Osteoblast (primary cell): Measurements from ENCODE around the gene MMP24. TPM values are rescaled to one million over a fixed set of nuclear protein-coding genes. Genes with fewer than 3 reads are reported as not detected.

ENCODE experiments used
- DNase-seq: peaks from one replicate; pipeline ENCODE4 v3.0.0; 2011; ENCODE audit warnings: low spot score, mixed read lengths; ENCODE audit not compliant: insufficient read length; ENCODE audit errors: missing footprints
- H2AFZ ChIP-seq: 2 replicates; pipeline ENCODE4 v1.6.0; 2011; ENCODE audit warnings: mild to moderate bottlenecking, low read length
- H3K27ac ChIP-seq: 2 replicates; pipeline ENCODE4 v1.5.1; 2011; ENCODE audit warnings: mild to moderate bottlenecking, low read depth, low read length, moderate library complexity
- H3K27me3 ChIP-seq: 2 replicates; pipeline ENCODE4 v1.6.0; 2012; ENCODE audit warnings: mild to moderate bottlenecking, control low read depth, inconsistent platforms, low read length, moderate library complexity; ENCODE audit not compliant: insufficient read depth
- H3K36me3 ChIP-seq: 2 replicates; pipeline ENCODE4 v1.5.1; 2011; ENCODE audit warnings: mild to moderate bottlenecking, low read length, control low read depth, moderate library complexity; ENCODE audit not compliant: insufficient read depth
- H3K4me1 ChIP-seq: 2 replicates; pipeline ENCODE4 v1.5.1; 2011; ENCODE audit warnings: mild to moderate bottlenecking, low read length, control low read depth, moderate library complexity; ENCODE audit not compliant: insufficient read depth
- H3K4me2 ChIP-seq: 2 replicates; pipeline ENCODE4 v1.6.0; 2011; ENCODE audit warnings: mild to moderate bottlenecking, low read length; ENCODE audit not compliant: insufficient read depth
- H3K4me3 ChIP-seq: fragments of 200-600 bp; sonication (generic); 3 replicates; pipeline ENCODE4 v1.5.1; 2012; ENCODE audit warnings: mild to moderate bottlenecking, low read length, inconsistent platforms; ENCODE audit not compliant: insufficient read depth
- H3K79me2 ChIP-seq: 2 replicates; pipeline ENCODE4 v1.6.0; 2012; ENCODE audit warnings: mild to moderate bottlenecking, low read length, control low read depth, inconsistent platforms; ENCODE audit not compliant: insufficient read depth
- H3K9me3 ChIP-seq: 2 replicates; pipeline ENCODE4 v1.5.1; 2011; ENCODE audit warnings: low read depth, low read length, control low read depth
- H4K20me1 ChIP-seq: 2 replicates; pipeline ENCODE4 v1.6.0; 2012; ENCODE audit warnings: mild to moderate bottlenecking, low read length, control low read depth; ENCODE audit not compliant: insufficient read depth
- CTCF ChIP-seq: IDR thresholded peaks from 2 replicates; pipeline ENCODE4 v1.5.1; 2011; ENCODE audit warnings: mild to moderate bottlenecking, low read depth, low read length, moderate library complexity; ENCODE audit errors: extremely low read depth
- total RNA-seq: library from RNA; depleted of rRNA; stranded (reverse); fragments of >200 nt; gene quantifications from 2 replicates; pipeline ENCODE4 v1.2.3, GENCODE V29; 2012

Gene MMP24
- total RNA-seq, 1 donor = 1.1 TPM

GRCh38 chr20:35300469-35301262 is 74.2 kb downstream of the MMP24 start:
- no peak for TF ChIP-seq CTCF

GRCh38 chr20:35301426-35301825 is 74.9 kb downstream of the MMP24 start:
- no peaks in the 10 kb centered on the region for H3K27me3 ChIP-seq
- peaks cover 1% of the 10 kb centered on the region for H3K36me3 ChIP-seq
- peaks cover 59% of the 10 kb centered on the region for H3K4me1 ChIP-seq
- H2AFZ ChIP-seq = no peak overlapping the region
- H4K20me1 ChIP-seq = no peaks in the 10 kb centered on the region
- no peak for TF ChIP-seq CTCF
- peak overlapping the region; percentile 96 for H3K27ac ChIP-seq
- no peaks in the 10 kb centered on the region for H3K9me3 ChIP-seq
- H3K79me2 ChIP-seq = no peaks in the 10 kb centered on the region
- DNase-seq = peak; percentile 95
- H3K4me2 ChIP-seq = peak overlapping the region; percentile 10
- no peak overlapping the region for H3K4me3 ChIP-seq

More at GRCh38 chr20:35300469-35301262, 74.2 kb downstream of the MMP24 start:
- no peaks in the 10 kb centered on the region for H3K36me3 ChIP-seq
- H3K9me3 ChIP-seq = no peaks in the 10 kb centered on the region
- no peak overlapping the region for H3K4me2 ChIP-seq
- H3K4me1 ChIP-seq = peaks cover 52% of the 10 kb centered on the region
- no peak overlapping the region for H2AFZ ChIP-seq
- no peaks in the 10 kb centered on the region for H3K27me3 ChIP-seq
- H3K27ac ChIP-seq = peak overlapping the region; percentile 96
- peak; percentile 61 for DNase-seq
- H3K79me2 ChIP-seq = no peaks in the 10 kb centered on the region
- no peak overlapping the region for H3K4me3 ChIP-seq
- no peaks in the 10 kb centered on the region for H4K20me1 ChIP-seq

DNA sequence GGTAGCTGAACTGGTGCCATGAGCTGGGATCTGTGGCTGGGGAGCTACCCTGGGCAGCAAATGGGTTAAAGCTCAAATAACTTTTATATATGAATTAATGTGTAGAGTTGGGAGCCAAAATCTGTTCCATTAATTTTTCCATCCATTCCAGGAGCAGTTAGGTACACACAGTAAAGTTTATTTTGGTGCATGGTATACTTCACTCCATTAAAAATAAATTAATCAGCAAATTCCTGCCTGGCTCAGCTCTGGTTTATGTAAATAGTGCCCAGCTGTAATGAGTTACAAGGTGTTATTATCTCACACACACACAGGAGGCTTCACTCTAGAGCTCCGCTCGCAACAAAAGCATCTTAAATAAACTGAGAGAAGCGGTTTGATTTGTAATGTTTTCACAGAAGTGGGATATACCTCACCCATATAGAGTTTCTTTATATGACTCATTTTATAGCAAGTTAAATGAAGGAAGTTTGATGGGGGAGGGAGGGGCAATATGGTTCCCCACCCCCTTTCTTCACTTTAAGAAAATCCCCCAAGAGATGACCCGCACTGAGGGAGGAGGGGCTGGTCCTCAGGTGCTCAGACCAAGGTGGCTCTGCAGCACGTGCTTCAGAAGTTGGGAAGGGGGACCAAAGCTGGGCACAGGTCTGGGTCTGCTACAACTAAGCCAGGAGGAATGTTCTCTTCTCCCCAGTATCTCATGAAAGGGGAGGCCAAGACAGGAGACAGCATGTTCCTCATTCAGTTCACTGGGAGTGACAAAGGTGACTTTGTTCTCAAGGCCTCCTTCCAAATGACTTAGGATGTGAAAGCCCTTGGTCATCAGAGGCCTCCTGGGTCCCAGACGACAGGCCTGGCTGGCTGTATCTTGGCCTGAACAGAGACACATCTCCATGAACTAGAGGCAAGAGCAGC is 76.2 kb downstream of the MMP24 start:
- Histone ChIP-seq H3K27ac (peak overlapping the region; percentile 96), H3K27me3 (no peaks in the 10 kb centered on the region), H3K79me2 (no peaks in the 10 kb centered on the region), H4K20me1 (no peaks in the 10 kb centered on the region), H3K9me3 (no peaks in the 10 kb centered on the region), H3K36me3 (peaks cover 2% of the 10 kb centered on the region), H2AFZ (no peak overlapping the region), H3K4me2 (peak overlapping the region; percentile 39), H3K4me3 (no peak overlapping the region), H3K4me1 (peaks cover 66% of the 10 kb centered on the region)
- DNase-seq = peak; percentile 91
- TF ChIP-seq CTCF = no peak

DNA sequence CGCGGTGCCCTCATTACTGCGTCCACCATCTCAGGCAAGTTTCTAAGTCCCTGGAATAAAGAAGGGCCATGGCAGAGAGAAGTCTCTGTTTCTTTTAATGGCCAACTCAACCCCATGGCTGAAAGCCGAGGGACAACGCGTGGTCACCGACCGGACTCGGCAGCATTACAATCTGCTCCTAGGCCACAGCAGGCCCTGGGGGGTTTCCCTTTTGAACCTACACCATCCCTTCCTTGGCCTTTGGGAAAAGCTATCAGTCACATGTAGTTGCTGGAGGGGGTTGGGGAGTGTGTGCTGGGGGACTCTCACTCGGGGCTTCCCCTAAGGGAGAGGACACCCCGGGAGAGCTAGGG is 76.9 kb downstream of the MMP24 start:
- no peaks in the 10 kb centered on the region for H4K20me1 ChIP-seq
- H3K79me2 ChIP-seq = no peaks in the 10 kb centered on the region
- H3K9me3 ChIP-seq = no peaks in the 10 kb centered on the region
- peak overlapping the region; percentile 96 for H3K27ac ChIP-seq
- peaks cover 2% of the 10 kb centered on the region for H3K36me3 ChIP-seq
- H3K4me3 ChIP-seq = no peak overlapping the region
- no peak for DNase-seq
- TF ChIP-seq CTCF = no peak
- peak overlapping the region; percentile 46 for H2AFZ ChIP-seq
- H3K4me1 ChIP-seq = peaks cover 73% of the 10 kb centered on the region
- no peaks in the 10 kb centered on the region for H3K27me3 ChIP-seq
- peak overlapping the region; percentile 39 for H3K4me2 ChIP-seq
